Activated T-cell treated with anti-CD3 and anti-CD28 coated beads, Interleukin-2, amount 50 U/mL, for 48 hours (primary cell): ENCODE data around the gene MSRB1.
"Not testable (repeated sequence)": the region's sequence is repeated elsewhere in the genome, so short reads cannot be mapped to it uniquely, and the experiment has no call there.

Experiments used
- DNase-seq, 2 experiments: peaks; one replicate each; pipeline ENCODE4 v3.0.0-alpha.2; 2020

Gene MSRB1

GRCh38 chr16:1915732-1916639 is 27.0 kb downstream of the MSRB1 start:
- no peak for DNase-seq

DNA sequence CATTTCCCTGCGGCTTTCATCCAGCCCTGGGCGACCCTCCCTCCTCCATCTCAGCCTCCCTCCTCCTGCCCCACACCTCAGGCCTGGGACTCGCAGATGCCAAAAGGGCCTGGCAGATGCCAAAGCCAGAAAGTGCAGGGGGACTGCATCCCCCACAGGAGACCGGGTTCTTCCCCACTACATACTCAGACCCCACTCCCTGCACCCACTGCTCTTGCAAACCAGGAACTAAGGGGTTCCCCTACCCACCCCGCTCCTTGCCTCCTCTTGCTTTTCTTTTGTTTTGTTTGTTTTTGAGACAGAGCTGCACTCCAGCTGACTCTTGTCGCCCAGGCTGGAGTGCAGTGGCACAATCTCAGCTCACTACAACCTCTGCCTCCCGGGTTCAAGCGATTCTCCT is 28.0 kb downstream of the MSRB1 start:
- DNase-seq = no peak

- DNase-seq = no peak
Observed at GRCh38 chr16:1914084-1914608, 28.9 kb downstream of the MSRB1 start.

DNA sequence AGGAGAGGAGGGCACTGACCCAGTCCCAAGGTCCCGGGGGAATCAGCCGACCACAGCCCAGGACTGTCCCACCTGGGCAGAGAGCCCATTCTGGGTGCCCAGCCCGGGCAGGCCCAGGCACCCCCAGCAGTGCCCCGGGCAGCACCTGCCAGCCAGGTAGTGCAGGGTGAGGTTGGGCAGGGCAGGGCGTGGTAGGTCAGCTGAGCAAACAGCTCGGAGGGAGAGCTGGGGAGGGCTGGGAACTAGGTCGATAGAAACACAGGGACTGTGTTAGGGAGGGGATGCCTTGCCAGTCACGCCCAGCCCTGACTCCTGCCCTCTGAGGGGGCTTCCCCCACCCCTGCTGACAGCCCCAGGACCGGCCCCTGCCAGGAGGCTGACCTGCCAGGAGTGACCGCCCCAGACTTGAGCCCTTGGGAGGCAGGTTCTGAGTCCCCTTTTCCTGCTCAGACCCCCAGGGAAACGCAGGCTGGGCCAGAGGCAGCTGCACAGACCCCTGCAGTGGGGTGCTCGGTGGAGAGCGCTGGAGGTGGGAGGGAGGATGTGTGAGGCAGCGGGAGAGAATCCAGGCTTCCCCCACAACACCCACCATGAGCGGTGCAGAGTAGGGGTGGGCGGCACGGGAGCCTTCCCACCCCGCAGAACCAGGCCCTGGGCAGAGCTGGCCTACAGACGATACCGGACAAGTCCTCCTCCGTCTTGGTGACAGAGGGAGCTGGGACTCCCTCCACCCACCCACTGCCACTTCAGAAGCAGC is 29.5 kb downstream of the MSRB1 start:
- no peak for DNase-seq

DNA sequence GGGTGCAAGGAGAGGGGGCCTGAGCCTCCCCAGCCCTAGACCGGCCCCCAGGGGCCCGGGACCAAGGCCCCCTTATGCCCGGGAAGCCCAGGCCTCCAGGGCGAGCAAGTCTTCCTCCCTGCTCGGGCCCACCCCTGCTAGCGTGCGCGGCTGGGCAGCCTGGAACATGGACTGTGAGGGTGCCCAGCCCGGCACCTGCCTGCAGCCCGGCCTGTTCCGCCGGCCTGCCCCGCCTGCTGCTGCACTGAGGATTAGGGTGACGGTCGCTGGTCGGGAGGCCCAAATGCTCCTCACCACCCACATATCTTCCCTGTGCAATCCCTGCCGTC is 30.8 kb downstream of the MSRB1 start:
- DNase-seq = no peak

GRCh38 chr16:1911467-1912214 is 31.4 kb downstream of the MSRB1 start:
- no peak for DNase-seq

DNA sequence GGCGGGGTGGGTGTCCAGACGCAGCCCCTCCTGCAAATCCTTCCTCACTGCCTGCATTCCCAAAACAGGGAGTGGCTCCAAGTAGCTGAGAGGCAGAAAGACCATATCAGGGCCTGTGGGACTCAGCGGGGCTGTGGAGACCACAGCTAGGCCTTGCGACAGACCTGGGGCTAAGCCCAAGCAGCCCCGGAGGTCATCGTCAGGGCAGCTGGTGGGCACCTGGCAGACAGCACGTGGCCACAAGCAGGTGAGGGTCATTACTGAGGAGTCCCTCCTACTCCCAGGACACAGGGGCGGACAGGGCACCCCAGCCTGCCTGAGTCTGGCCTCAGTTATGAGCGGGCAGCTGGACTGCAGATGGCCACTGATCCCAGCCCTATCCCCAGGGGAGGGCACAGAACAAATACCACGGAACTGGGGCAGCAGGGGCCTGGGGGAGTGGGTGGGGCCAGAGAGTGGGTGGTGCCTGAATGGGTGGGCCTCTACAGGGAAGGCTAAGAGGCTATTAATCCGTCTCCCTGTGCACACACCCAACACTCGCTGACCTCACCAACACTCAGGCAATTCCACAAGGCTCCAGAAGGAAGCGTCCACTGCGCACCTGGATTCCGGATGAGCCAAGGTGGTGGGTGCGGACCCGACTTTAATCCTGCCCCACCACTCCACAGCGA is 33.3 kb downstream of the MSRB1 start:
- DNase-seq = no peak

- no peak for DNase-seq
Observed at GRCh38 chr16:1908983-1909382, 34.0 kb downstream of the MSRB1 start.

DNA sequence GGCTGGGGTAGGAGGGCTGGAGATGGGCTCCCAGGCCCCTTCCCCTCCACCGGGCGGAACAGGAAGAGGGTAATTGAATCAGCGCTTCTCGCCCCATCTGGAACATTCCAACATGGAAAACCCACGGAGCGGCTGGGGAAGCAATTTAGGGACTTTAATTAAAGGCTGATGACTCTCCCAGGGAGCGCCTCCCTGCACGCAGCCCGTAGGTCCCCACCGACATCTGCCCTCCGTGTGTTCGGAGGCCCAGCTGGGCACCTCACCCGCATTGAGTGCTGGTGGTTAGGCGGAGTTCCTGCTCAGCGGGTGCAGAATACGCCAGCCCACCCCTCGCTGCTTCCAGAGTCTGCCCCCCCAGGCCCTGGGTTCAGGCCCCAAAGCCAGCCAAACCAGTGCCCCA is 34.8 kb downstream of the MSRB1 start:
- no peak for DNase-seq

GRCh38 chr16:1907226-1907860 is 35.7 kb downstream of the MSRB1 start:
- no peak for DNase-seq

DNA sequence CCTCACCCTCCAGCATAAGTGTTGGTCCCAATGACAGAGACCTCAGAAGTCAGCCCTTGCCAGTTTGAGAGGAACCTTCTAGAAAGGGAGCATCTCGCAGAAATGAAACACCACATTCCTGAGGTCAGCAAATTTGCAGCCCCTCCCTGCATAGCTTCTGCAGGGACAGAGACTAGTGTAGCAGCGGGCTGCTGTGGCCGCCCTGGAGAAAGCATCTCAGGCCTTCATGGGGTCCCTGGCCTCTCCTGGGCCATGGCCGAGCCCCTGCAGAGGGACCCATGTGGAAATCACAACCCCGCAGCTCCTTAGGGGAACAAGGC is 36.2 kb downstream of the MSRB1 start:
- DNase-seq = no peak

DNA sequence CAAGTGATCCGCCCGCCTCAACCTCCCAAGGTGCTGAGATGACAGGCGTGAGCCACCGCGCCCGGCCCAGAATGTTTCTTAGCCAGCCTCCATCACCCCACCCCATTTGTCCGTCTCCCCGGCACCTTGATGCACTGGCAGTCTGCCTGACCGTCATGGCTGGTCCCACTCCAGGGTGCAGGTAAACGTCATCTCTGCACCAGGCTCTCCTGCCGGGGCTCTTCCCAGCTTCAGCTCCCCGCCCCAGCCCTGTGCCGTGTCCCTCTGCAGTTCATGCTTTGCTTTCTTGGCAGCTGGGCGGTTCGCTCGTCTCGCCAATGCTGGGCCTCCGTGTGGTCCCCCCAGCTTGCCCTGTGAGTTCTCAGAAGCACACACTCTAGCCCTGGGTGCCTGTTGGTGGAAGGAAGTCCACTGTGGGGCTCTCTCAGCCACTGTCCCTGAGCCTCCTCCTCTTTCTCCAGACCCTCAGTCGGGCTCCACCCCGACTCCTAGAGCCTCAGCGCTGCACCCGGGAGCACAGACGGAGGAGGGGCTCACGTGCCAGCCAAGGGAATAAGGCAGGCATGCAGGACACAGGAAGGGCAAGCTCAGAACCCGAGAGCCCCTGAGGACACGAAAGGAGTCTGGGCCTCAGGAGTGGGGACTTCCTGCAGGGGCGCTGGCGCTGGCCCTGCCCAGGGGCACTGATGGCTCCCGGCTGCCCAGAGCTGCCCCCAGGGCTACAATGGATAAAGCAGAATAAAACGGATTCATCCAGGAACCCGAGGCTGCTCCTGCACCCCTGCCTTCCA is 36.7 kb downstream of the MSRB1 start:
- no peak for DNase-seq

DNA sequence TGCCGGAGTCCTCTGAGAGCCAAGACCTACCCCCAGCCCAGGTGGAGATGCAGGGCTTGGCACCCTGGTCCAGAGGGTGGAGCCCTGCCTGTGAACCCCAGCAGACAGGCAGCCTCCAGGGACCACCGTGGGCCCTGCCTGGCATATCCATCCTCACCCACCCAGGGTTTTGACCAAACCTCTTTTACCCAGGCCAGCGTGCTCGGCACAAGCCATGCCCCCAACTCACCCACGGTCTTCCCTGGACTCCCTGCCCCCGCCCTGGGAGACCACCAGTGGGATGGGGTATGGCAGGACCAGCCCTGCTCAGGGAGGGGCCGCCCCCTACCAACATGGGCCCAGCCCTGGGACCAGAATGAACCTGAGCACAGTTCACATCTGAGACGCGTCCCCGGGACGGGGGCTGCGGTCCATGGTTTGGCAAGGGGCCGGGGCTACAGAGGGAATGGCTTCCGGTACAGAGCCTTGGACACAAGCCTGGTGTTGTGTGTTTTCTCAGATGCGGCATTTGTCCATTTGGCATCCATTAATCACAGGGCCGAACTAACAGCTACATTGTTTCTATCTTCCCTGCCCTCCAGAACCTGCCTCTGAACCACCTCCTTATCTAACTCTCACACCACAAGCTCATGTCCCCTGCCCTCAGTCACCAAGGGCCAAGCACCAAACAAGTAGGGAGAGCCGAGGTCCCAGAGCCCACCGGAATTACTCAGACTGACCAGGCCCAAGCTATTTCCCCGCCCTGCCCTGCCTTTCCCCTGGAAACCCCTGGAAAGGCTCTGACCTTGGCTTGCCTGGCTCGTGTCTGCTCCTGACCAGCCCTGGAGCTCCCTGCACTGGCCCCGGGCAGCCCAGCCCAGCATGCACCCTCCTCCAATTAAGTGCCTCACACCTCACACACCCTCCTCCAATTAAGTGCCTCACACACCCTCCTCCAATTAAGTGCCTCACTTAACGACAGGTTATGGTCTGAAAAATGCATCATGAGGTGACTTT is 38.9 kb downstream of the MSRB1 start:
- no peak for DNase-seq

- DNase-seq = no peak
Observed at GRCh38 chr16:1903220-1903574, 39.8 kb downstream of the MSRB1 start.

- no peak for DNase-seq
Observed at GRCh38 chr16:1902547-1903219, 40.3 kb downstream of the MSRB1 start.

DNA sequence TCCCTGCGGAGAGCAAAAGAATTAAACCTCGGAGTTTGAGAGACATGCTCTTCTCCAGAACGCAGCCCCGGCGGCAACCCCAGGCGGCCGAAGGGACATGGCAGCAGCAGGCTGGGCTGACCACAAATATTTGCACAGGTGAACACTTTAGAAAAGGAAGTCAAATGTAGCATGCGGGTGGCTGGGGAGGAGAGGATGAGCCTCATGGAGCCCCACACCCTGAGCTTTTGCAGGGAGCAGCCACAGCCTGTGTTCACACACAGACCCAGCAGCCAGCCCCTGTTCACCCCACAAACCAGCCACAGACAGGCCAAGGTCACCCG is 42.6 kb downstream of the MSRB1 start:
- no peak for DNase-seq

GRCh38 chr16:1899641-1900451 is 43.2 kb downstream of the MSRB1 start:
- DNase-seq = no peak

DNA sequence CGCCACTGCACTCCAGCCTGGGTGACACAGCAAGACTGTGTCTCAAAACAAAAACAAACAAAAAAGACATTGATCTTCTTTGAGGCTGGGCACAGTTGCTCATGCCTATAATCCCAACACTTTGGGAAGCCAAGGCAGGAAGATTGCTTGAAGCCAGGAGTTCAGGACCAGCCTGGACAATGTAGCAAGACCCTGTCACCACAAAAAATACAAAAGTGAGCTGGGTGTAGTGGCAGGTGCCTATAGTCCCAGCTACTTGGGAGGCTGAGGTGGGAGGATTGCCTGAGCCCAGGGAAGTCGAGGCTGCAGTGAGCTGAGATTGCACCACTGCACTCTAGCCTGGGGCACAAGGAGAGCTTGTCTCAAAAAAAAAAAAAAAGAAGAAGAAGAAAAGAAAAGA is 45.3 kb downstream of the MSRB1 start:
- not testable (repeated sequence) for DNase-seq
